Stomach (tissue), 9 donors: ENCODE results near the gene PRPF19. TPM values are rescaled to one million over a fixed set of nuclear protein-coding genes. Genes with fewer than 3 reads are reported as not detected.
A peak's percentile ranks its signal among the peaks of the same experiment; 100 is the strongest.

Experiments used
- DNase-seq, 2 donors: peaks; one replicate each; pipeline versions ENCODE4 v3.0.0 to v3.0.0-alpha.2; 2013 to 2019
- H3K27ac ChIP-seq, 5 donors: fragments of 200-600 bp in 4 of 5; sonication (generic) in 4 of 5; one replicate each; pipeline ENCODE4 v1.5.1; 2013 to 2019; ENCODE audit warnings: mild to moderate bottlenecking in 1 of 5, moderate library complexity in 1 of 5
- H3K27me3 ChIP-seq, 3 donors: fragments of 200-600 bp; sonication (generic); one replicate each; pipeline ENCODE4 v1.5.1; 2017 to 2019; ENCODE audit warnings: mixed run types in 1 of 3
- H3K36me3 ChIP-seq, 4 donors: fragments of 200-600 bp; sonication (generic); 1 replicate in 3 of 4; 2 replicates in 1 of 4; pipeline ENCODE4 v1.5.1; 2016 to 2019
- H3K4me1 ChIP-seq, 4 donors: fragments of 200-600 bp; sonication (generic); one replicate each; pipeline ENCODE4 v1.5.1; 2016 to 2019
- H3K4me3 ChIP-seq, 4 donors: fragments of 200-600 bp; sonication (generic) in 3 of 4; one replicate each; pipeline ENCODE4 v1.5.1; 2016 to 2019; ENCODE audit warnings: mild to moderate bottlenecking in 1 of 4
- H3K9me3 ChIP-seq, 4 donors: fragments of 200-600 bp; sonication (generic); one replicate each; pipeline ENCODE4 v1.5.1; 2016 to 2019
- CTCF ChIP-seq, 7 experiments: fragments of 450-650 bp in 4 of 7; fragments of 200-600 bp in 3 of 7; sonication (generic) in 3 of 7; IDR thresholded peaks; one replicate each; pipeline ENCODE4 v1.5.1; 2016 to 2019; ENCODE audit warnings: antibody characterized with exemption in 7 of 7, control low read depth in 2 of 7, mild to moderate bottlenecking in 1 of 7
- EP300 ChIP-seq: sonication (generic); formaldehyde crosslinking; IDR thresholded peaks from one replicate; pipeline ENCODE4 v1.6.1; 2017; ENCODE audit warnings: antibody characterized with exemption
- POLR2A ChIP-seq, 4 donors: fragments of 450-650 bp; IDR thresholded peaks; one replicate each; pipeline ENCODE4 v1.6.1; 2016; ENCODE audit warnings: antibody characterized with exemption in 4 of 4, control low read depth in 2 of 4, mild to moderate bottlenecking in 1 of 4, moderate library complexity in 1 of 4
- POLR2AphosphoS5 ChIP-seq, 3 donors: sonication (generic); formaldehyde crosslinking; IDR thresholded peaks; one replicate each; pipeline ENCODE4 v1.6.1; 2016; ENCODE audit warnings: antibody characterized with exemption in 3 of 3
- whole genome bisulfite sequencing, 5 donors: extraction: QIAGEN DNeasy Blood & Tissue Kit in 3 of 5; methylation state at CpG; one replicate each; pipeline versions ENCODE4 v1.1.5 to v1.1.7; 2013 to 2018; 5-methylcytosine and 5-hydroxymethylcytosine counted together
- intact Hi-C: fragments of 100-400 bp; cut with DNase I; formaldehyde crosslinking; loops from one replicate; pipeline ENCODE4 v1.15.1; 2023; ENCODE audit warnings: low total_unique reads
- polyA plus RNA-seq, 3 donors: library from polyadenylated mRNA; stranded (reverse); fragments of 200-250 nt; gene quantifications; one replicate each; pipeline ENCODE4 v1.2.3, GENCODE V29; 2013
- total RNA-seq, 5 donors: library from RNA; depleted of rRNA; stranded (reverse); fragments of >200 nt; gene quantifications; one replicate each; pipeline versions ENCODE4 v1.1.0 to v1.2.3, GENCODE V29; 2014 to 2016
- donor health status: healthy with polysubstance abuse.
- donor health status: Bipolar disorder and iron deficiency.
- donor health status: healthy.

PRPF19 gene
- total and polyA plus RNA-seq, 8 donors: 3.5 to 86.1 (median 50.3) TPM

GRCh38 chr11:60917267-60917666 lies 10.9 kb upstream of the PRPF19 start:
- Histone ChIP-seq H3K27ac (peak overlapping the region in 2 of 5 donors; percentile 5 to 91), H3K36me3 (peaks cover 24 to 28% (median 28%) of the 10 kb centered on the region in 4 donors), H3K4me3 (no peak overlapping the region), H3K9me3 (no peaks in the 10 kb centered on the region), H3K27me3 (no peaks in the 10 kb centered on the region), H3K4me1 (peaks cover 28 to 75% (median 69%) of the 10 kb centered on the region in 4 donors)
- DNase-seq: no peak
- TF ChIP-seq POLR2A (IDR thresholded peaks at IDR 0.05) (no peak), POLR2AphosphoS5 (IDR thresholded peaks at IDR 0.05) (no peak), EP300 (no peak), CTCF (IDR thresholded peaks at IDR 0.05) (no peak)
- intact Hi-C loops: no loop called here
- 73 to 87% (median 85%) methylated on average over 1 of the region's 1 CpG for whole genome bisulfite sequencing, 5 donors

- no peaks in the 10 kb centered on the region for H3K9me3 ChIP-seq
- H3K36me3 ChIP-seq: peaks cover 19 to 23% (median 23%) of the 10 kb centered on the region in 4 donors
- DNase-seq: no peak
- WGBS, 5 donors: 55 to 64% (median 58%) methylated on average over 2 to 3 of the region's 3 CpGs
- H3K4me1 ChIP-seq: peaks cover 28 to 75% (median 67%) of the 10 kb centered on the region in 4 donors
- TF ChIP-seq POLR2AphosphoS5 (IDR thresholded peaks at IDR 0.05) (no peak), EP300 (no peak), POLR2A (IDR thresholded peaks at IDR 0.05) (no peak), CTCF (IDR thresholded peaks at IDR 0.05) (no peak)
- intact Hi-C loops: no loop called here
- H3K4me3 ChIP-seq: no peak overlapping the region
- H3K27ac ChIP-seq: peak overlapping the region in 2 of 5 donors; percentile 5 to 91
- no peaks in the 10 kb centered on the region for H3K27me3 ChIP-seq
Observed at GRCh38 chr11:60916669-60917206, 10.4 kb upstream of the PRPF19 start.

GRCh38 chr11:60915248-60915914 lies 9.0 kb upstream of the PRPF19 start:
- 2 to 5% (median 4%) methylated on average over 12 to 17 of the region's 17 CpGs for whole genome bisulfite sequencing, 5 donors
- Histone ChIP-seq H3K27ac (peak overlapping the region; percentile 53 to 98 (median 95)), H3K9me3 (no peaks in the 10 kb centered on the region), H3K4me3 (peak overlapping the region; percentile 66 to 93 (median 86)), H3K36me3 (peaks cover 5 to 10% (median 9%) of the 10 kb centered on the region in 4 donors), H3K27me3 (no peaks in the 10 kb centered on the region), H3K4me1 (peaks cover 28 to 74% (median 67%) of the 10 kb centered on the region in 4 donors)
- intact Hi-C loops: no loop called here
- TF ChIP-seq EP300 (no peak), POLR2AphosphoS5 (IDR thresholded peaks at IDR 0.05) (peak in 2 of 3 donors; percentile 41 to 57), CTCF (IDR thresholded peaks at IDR 0.05) (peak in 1 of 7 experiments; percentile 24), POLR2A (IDR thresholded peaks at IDR 0.05) (no peak)
- DNase-seq: peak; percentile 77 to 83

GRCh38 chr11:60914633-60915247 lies 8.4 kb upstream of the PRPF19 start:
- H3K27ac ChIP-seq: peak overlapping the region; percentile 77 to 98 (median 95)
- WGBS, 5 donors: 0 to 1% (median 0%) methylated on average over 25 to 31 of the region's 31 CpGs
- no peak for TF ChIP-seq CTCF (IDR thresholded peaks at IDR 0.05)
- no peak for TF ChIP-seq EP300
- TF ChIP-seq POLR2AphosphoS5 (IDR thresholded peaks at IDR 0.05): no peak
- TF ChIP-seq POLR2A (IDR thresholded peaks at IDR 0.05): no peak
- H3K9me3 ChIP-seq: no peaks in the 10 kb centered on the region
- H3K4me1 ChIP-seq: peaks cover 28 to 68% (median 61%) of the 10 kb centered on the region in 4 donors
- peak overlapping the region; percentile 66 to 93 (median 86) for H3K4me3 ChIP-seq
- no peaks in the 10 kb centered on the region for H3K27me3 ChIP-seq
- intact Hi-C loops: no loop called here
- H3K36me3 ChIP-seq: peaks cover 0 to 3% (median 3%) of the 10 kb centered on the region in 4 donors
- DNase-seq: peak in 1 of 2 donors; percentile 72
